ENCODE measurements around the gene KCNJ1. TPM values are rescaled to one million over a fixed set of nuclear protein-coding genes. Genes with fewer than 3 reads are reported as not detected.
A peak's percentile ranks its signal among the peaks of the same experiment; 100 is the strongest.

Gene KCNJ1
- total RNA-seq, 2 experiments from 2014 or later, result 0.22 to 0.27 TPM

- H3K27ac Mint-ChIP-seq, result no peak overlapping the region
- POLR2A ChIA-PET, result no interaction called here
- TF ChIP-seq, protein P1, sequence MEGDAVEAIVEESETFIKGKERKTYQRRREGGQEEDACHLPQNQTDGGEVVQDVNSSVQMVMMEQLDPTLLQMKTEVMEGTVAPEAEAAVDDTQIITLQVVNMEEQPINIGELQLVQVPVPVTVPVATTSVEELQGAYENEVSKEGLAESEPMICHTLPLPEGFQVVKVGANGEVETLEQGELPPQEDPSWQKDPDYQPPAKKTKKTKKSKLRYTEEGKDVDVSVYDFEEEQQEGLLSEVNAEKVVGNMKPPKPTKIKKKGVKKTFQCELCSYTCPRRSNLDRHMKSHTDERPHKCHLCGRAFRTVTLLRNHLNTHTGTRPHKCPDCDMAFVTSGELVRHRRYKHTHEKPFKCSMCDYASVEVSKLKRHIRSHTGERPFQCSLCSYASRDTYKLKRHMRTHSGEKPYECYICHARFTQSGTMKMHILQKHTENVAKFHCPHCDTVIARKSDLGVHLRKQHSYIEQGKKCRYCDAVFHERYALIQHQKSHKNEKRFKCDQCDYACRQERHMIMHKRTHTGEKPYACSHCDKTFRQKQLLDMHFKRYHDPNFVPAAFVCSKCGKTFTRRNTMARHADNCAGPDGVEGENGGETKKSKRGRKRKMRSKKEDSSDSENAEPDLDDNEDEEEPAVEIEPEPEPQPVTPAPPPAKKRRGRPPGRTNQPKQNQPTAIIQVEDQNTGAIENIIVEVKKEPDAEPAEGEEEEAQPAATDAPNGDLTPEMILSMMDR (IDR thresholded peaks at IDR 0.05), result no peak
Measured at GRCh38 chr11:128909438-128910125, 42.5 kb upstream of the KCNJ1 start.

DNA sequence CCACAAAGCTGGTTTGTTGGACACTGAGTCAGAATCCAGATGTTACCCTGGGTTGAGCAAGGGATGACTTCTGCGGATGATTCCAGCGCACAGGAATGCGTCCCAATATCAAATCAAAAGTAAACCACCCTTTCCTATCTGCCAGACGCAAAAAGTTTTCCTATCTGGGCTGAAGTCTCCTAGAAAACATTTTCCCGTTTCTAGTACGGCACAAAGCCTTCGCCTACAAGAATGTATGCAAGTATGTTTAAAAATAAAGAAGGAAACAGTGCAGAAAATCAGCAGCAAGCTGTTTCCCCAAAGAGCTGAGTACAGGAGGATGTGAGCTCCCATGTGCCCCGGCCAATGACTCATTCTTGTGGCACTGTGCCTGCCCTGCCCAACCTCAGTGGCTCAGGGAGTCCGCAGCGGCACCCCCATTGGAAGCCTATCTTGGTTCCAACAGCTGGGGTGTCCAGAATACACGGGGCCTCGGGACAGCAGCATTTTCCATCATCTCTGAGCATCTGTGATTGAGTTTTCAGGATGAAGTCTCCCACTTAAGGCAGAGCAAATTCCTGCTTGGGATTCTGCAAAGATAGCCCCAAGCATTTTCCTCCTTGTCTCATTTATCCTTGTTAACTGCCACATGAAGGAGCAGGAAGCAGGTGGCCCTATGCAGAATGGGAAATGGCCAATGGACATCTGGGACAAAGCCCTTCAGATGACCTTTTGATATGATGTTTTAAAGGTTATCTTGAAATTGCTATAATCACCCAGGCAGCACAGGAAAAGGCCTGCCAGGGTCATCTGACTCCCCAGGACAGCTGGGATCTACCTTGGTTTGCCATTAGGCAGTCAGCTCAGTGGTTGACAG, 41.5 kb upstream of the KCNJ1 start:
- peaks cover 88% of the 10 kb centered on the region for H3K27me3 Mint-ChIP-seq
- intact Hi-C loops (cut with DNase I, micrococcal nuclease), result no loop called here
- ATAC-seq (ENCODE audit: poor library complexity), result no peak

More at GRCh38 chr11:128909438-128910125, 42.5 kb upstream of the KCNJ1 start:
- Mint-ChIP-seq H3K9me3 (no peaks in the 10 kb centered on the region), H3K36me3 (ENCODE audit: low read depth) (no peaks in the 10 kb centered on the region), H3K27me3 (peaks cover 83% of the 10 kb centered on the region), H3K4me3 (no peak overlapping the region), H3K4me1 (ENCODE audit: low read depth) (peaks cover 14% of the 10 kb centered on the region)
- H3K4me1 ChIP-seq (ENCODE audit: insufficient read depth, low read length), result peaks cover 20% of the 10 kb centered on the region
- H3K27ac ChIP-seq (ENCODE audit: low read depth in 1 of 2, low read length in 2 of 2), result no peak overlapping the region
- CTCF ChIA-PET, result no interaction called here
- peaks cover 0 to 5% of the 10 kb centered on the region in 2 experiments for H3K9me3 ChIP-seq (ENCODE audit: control insufficient read depth in 1 of 2, insufficient read depth in 1 of 2, low read length in 2 of 2)
- no peak for ATAC-seq (ENCODE audit: poor library complexity)
- no peaks in the 10 kb centered on the region for H3K36me3 ChIP-seq (ENCODE audit: insufficient read depth, low read length)
- H3K27me3 ChIP-seq (ENCODE audit: control insufficient read depth in 1 of 2, insufficient read depth in 2 of 2, low read length in 2 of 2), result peaks cover 27 to 34% of the 10 kb centered on the region in 2 experiments
- H3K4me3 ChIP-seq (ENCODE audit: low read length), result no peak overlapping the region
- intact Hi-C loops (cut with DNase I, micrococcal nuclease), result no loop called here
- DNase-seq, result no peak

DNA sequence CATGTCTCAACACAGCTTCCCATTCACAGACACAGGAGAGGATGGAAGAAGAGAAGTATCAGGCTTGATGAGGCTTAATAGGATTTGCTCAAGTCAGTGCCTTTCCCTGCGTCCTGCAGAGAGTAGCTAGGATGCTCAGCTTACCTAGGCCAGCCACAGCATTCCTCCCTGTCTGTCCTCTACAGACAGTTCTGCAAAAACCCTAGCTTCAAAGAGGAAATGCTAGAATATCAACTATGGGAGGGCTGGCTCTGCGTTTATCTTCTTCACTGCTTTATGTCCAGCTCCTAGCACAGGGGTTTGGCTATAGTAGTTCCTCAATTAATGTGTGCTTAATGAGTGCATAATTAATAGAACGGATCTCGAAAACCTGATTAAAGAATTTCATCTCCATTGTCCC, 40.5 kb upstream of the KCNJ1 start:
- no peak for ATAC-seq (ENCODE audit: poor library complexity)
- Histone ChIP-seq H3K27ac (ENCODE audit: low read depth in 1 of 2, low read length in 2 of 2) (no peak overlapping the region), H3K36me3 (ENCODE audit: insufficient read depth, low read length) (no peaks in the 10 kb centered on the region), H3K9me3 (ENCODE audit: control insufficient read depth in 1 of 2, insufficient read depth in 1 of 2, low read length in 2 of 2) (no peaks in the 10 kb centered on the region), H3K4me1 (ENCODE audit: insufficient read depth, low read length) (peaks cover 22% of the 10 kb centered on the region), H3K27me3 (ENCODE audit: control insufficient read depth in 1 of 2, insufficient read depth in 2 of 2, low read length in 2 of 2) (peaks cover 26 to 34% of the 10 kb centered on the region in 2 experiments), H3K4me3 (ENCODE audit: low read length) (no peak overlapping the region)
- Mint-ChIP-seq H3K9me3 (no peaks in the 10 kb centered on the region), H3K27ac (no peak overlapping the region), H3K4me1 (ENCODE audit: low read depth) (peaks cover 27% of the 10 kb centered on the region), H3K36me3 (ENCODE audit: low read depth) (no peaks in the 10 kb centered on the region), H3K27me3 (peaks cover 78% of the 10 kb centered on the region), H3K4me3 (no peak overlapping the region)
- CTCF ChIA-PET, result interaction anchor here (0.7 to 1.1 kb wide), 3 partner anchors 27 to 750 kb away, joined by 3 read pairs; no protein-coding TSS in a partner anchor
- POLR2A ChIA-PET, result no interaction called here
- DNase-seq, result no peak
- intact Hi-C loops (cut with DNase I, micrococcal nuclease), result loop anchor here in 1 of 2 experiments (2.0 kb wide), 1 partner anchor 23 kb away; no protein-coding TSS in a partner anchor
- TF ChIP-seq, protein P1 (IDR thresholded peaks at IDR 0.05), result no peak

More for the DNA sequence above, 41.5 kb upstream of the KCNJ1 start:
- CTCF ChIA-PET, result interaction anchor here (1.0 kb wide), 1 partner anchor 48 kb away, joined by 3 read pairs; no protein-coding TSS in a partner anchor
- H3K9me3 ChIP-seq (ENCODE audit: control insufficient read depth in 1 of 2, insufficient read depth in 1 of 2, low read length in 2 of 2), result no peaks in the 10 kb centered on the region
- TF ChIP-seq, protein P1 (IDR thresholded peaks at IDR 0.05), result no peak
- peak in 3 of 14 experiments; percentile 10 to 44 (median 44) for DNase-seq
- no peaks in the 10 kb centered on the region for H3K36me3 ChIP-seq (ENCODE audit: insufficient read depth, low read length)
- H3K4me3 Mint-ChIP-seq, result no peak overlapping the region
- H3K36me3 Mint-ChIP-seq (ENCODE audit: low read depth), result no peaks in the 10 kb centered on the region
- POLR2A ChIA-PET, result interaction anchor here (0.6 kb wide), 1 partner anchor 431 kb away, joined by 3 read pairs; no protein-coding TSS in a partner anchor
- H3K4me3 ChIP-seq (ENCODE audit: low read length), result no peak overlapping the region
- H3K4me1 ChIP-seq (ENCODE audit: insufficient read depth, low read length), result peaks cover 22% of the 10 kb centered on the region
- H3K9me3 Mint-ChIP-seq, result no peaks in the 10 kb centered on the region
- H3K27ac ChIP-seq (ENCODE audit: low read depth in 1 of 2, low read length in 2 of 2), result no peak overlapping the region
- peaks cover 29 to 34% of the 10 kb centered on the region in 2 experiments for H3K27me3 ChIP-seq (ENCODE audit: control insufficient read depth in 1 of 2, insufficient read depth in 2 of 2, low read length in 2 of 2)
- no peak overlapping the region for H3K27ac Mint-ChIP-seq
- H3K4me1 Mint-ChIP-seq (ENCODE audit: low read depth), result peaks cover 23% of the 10 kb centered on the region
